ENCODE measurements around the gene JOSD1.
A peak's percentile ranks its signal among the peaks of the same experiment; 100 is the strongest.

The JOSD1 gene

GRCh38 chr22:38710866-38711265 lies 10.1 kb upstream of the JOSD1 start:
- DNase-seq: no peak

GRCh38 chr22:38710351-38710750 lies 9.6 kb upstream of the JOSD1 start:
- DNase-seq: no peak

- DNase-seq: no peak
Observed at GRCh38 chr22:38709306-38709705, 8.6 kb upstream of the JOSD1 start.

- no peak for DNase-seq
Observed at GRCh38 chr22:38707984-38708383, 7.2 kb upstream of the JOSD1 start.

GRCh38 chr22:38707346-38707745 lies 6.6 kb upstream of the JOSD1 start:
- DNase-seq: no peak

- DNase-seq: no peak
Observed at GRCh38 chr22:38706901-38707195, 6.1 kb upstream of the JOSD1 start.

- DNase-seq: peak; percentile 33
Observed at GRCh38 chr22:38706101-38706900, 5.6 kb upstream of the JOSD1 start.

- peak; percentile 100 for DNase-seq
Observed at GRCh38 chr22:38705235-38706100, 4.7 kb upstream of the JOSD1 start, which contains the start of gene GTPBP1. TSS of gene GTPBP1 (plus strand) at chr22:38705944. CDS start at chr22:38705956, 12 bp downstream.

GRCh38 chr22:38704654-38705234 lies 4.0 kb upstream of the JOSD1 start:
- DNase-seq: peak; percentile 16

- peak; percentile 13 for DNase-seq
Observed at GRCh38 chr22:38700270-38700788, 414 bp downstream of the JOSD1 start.

GRCh38 chr22:38699784-38700183 lies 959 bp downstream of the JOSD1 start:
- DNase-seq: no peak

- DNase-seq: no peak
Observed at GRCh38 chr22:38699143-38699542, 1.6 kb downstream of the JOSD1 start.

GRCh38 chr22:38698407-38699094 lies 2.2 kb downstream of the JOSD1 start:
- DNase-seq: no peak

GRCh38 chr22:38697425-38698089 lies 3.2 kb downstream of the JOSD1 start:
- DNase-seq: no peak

GRCh38 chr22:38696606-38697424 lies 3.9 kb downstream of the JOSD1 start:
- DNase-seq: no peak

- DNase-seq: no peak
Observed at GRCh38 chr22:38694940-38695339, 5.8 kb downstream of the JOSD1 start.

- DNase-seq: no peak
Observed at GRCh38 chr22:38694049-38694448, 6.7 kb downstream of the JOSD1 start.

- DNase-seq: no peak
Observed at GRCh38 chr22:38689651-38690050, 11.1 kb downstream of the JOSD1 start.

GRCh38 chr22:38685761-38686160 lies 15.0 kb downstream of the JOSD1 start:
- DNase-seq: no peak

- DNase-seq: no peak
Observed at GRCh38 chr22:38684895-38685294, 15.8 kb downstream of the JOSD1 start.

- peak; percentile 88 for DNase-seq
Observed at GRCh38 chr22:38681582-38682335, 19.0 kb downstream of the JOSD1 start, which contains the start of gene TOMM22. TSS of gene TOMM22 (plus strand) at chr22:38681957. CDS start at chr22:38681979, 22 bp downstream.
